Right lobe of liver (tissue), 6 donors: ENCODE data around the gene EXOSC7. TPM values are rescaled to one million over a fixed set of nuclear protein-coding genes. Genes with fewer than 3 reads are reported as not detected.

Source experiments
- ATAC-seq, 4 donors: fragments of 200-7000 bp; cut with Tn5 transposase; one replicate each; pipeline ENCODE4 v1.9.1; 2020; ENCODE audit warnings: mild to moderate bottlenecking in 4 of 4, moderate library complexity in 4 of 4
- DNase-seq, 3 donors: peaks; one replicate each; pipeline ENCODE4 v3.0.0-alpha.2; 2020
- H3K27ac ChIP-seq, 3 donors: fragments of 200-600 bp; one replicate each; pipeline ENCODE4 v1.8.0; 2022
- H3K27me3 ChIP-seq, 2 donors: fragments of 200-600 bp; one replicate each; pipeline ENCODE4 v1.8.0; 2022
- H3K36me3 ChIP-seq, 4 donors: fragments of 200-600 bp; sonication (generic) in 1 of 4; one replicate each; pipeline versions ENCODE4 v1.5.1 to v1.8.0; 2017 to 2022; ENCODE audit warnings: control low read depth in 1 of 4
- H3K4me1 ChIP-seq, 4 donors: fragments of 200-600 bp; sonication (generic) in 1 of 4; one replicate each; pipeline versions ENCODE4 v1.5.1 to v1.8.0; 2017 to 2022; ENCODE audit warnings: control low read depth in 1 of 4
- H3K4me3 ChIP-seq, 3 donors: fragments of 200-600 bp; one replicate each; pipeline ENCODE4 v1.8.0; 2022
- H3K9me3 ChIP-seq, 4 donors: fragments of 200-600 bp; sonication (generic) in 1 of 4; one replicate each; pipeline versions ENCODE4 v1.5.1 to v1.8.0; 2017 to 2022; ENCODE audit warnings: control low read depth in 1 of 4
- POLR2A ChIP-seq: fragments of 450-650 bp; IDR thresholded peaks from one replicate; pipeline ENCODE4 v1.6.1; 2017; ENCODE audit warnings: antibody characterized with exemption, mild to moderate bottlenecking
- WGBS: methylation state at CpG from one replicate; pipeline ENCODE4 v1.1.6; 2018; ENCODE audit warnings: low coverage, low lambda C conversion rate; ENCODE audit not compliant: insufficient coverage; ENCODE audit errors: missing lambda C conversion rate; 5-methylcytosine and 5-hydroxymethylcytosine counted together
- intact Hi-C, 2 donors: fragments of 100-400 bp; cut with DNase I; formaldehyde crosslinking; loops; one replicate each; pipeline versions ENCODE4 v1.11.2 to v1.14.1; 2022
- total RNA-seq, 6 experiments: library from RNA; depleted of rRNA in 2 of 6; stranded (reverse); fragments of >200 nt in 2 of 6; fragmentation: NEBNext Ultra II Directional in 3 of 6; extraction: Animal tissue kit (Norgen Biotek cat#: 25700) in 3 of 6; gene quantifications; one replicate each; pipeline versions ENCODE4 v1.1.0 to v1.2.4, GENCODE V29; 2016 to 2023
- TF ChIP-seq, protein P1 (sequence below), 4 donors: fragments of 200-600 bp in 3 of 4; fragments of 450-650 bp in 1 of 4; IDR thresholded peaks; one replicate each; pipeline versions ENCODE4 v1.5.1 to v1.8.0; 2016 to 2022; ENCODE audit warnings: antibody characterized with exemption in 4 of 4, mild to moderate bottlenecking in 2 of 4
- donor health status: DM: no; HTN: yes; CAD: no.
- donor health status: DM: no; HTN: no; CAD: no.
- donor health status: DM: no; HTN: no; CAD: no.
- donor health status: DM: no; HTN: yes; CAD: no.
- donor health status: DM: no; HTN: yes; CAD: no.

The EXOSC7 gene
- total RNA-seq, 6 experiments from 2014 or later, result 15.1 to 25.7 (median 15.9) TPM

DNA sequence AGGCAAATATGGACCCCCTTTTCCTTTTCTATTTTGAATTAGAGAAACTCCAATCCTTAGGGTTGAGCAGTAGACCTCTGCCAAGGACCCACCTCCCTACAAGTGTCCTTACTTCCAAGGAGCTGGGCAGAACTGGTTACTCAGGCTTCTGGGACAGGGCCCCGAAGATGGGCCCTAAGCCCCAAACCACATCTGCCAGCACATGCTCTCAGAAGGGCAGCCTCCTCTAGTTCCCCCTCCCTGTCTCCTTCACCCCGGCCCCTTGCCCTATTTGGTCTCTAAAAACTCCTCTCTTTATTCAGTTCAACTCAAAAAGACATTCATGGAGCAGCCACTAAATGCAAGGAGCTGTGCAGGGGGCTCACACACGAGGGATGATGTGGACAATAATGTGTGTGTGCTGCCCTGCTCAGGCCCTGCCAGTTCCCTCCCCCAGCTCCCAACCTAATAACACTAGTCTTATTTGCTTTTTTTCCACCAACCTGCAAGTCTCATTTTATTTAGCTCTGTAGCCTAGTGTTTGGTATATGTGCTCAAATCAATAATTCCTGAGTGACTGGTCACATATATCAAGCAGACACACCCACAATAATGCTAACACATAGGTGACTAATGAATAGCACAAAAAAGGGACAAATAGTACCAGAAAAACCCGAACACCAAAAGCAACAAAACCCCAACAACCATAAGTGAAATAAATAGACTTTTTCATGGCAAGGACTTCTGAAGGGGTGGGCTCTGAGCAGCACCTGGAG, 12.3 kb upstream of the EXOSC7 start:
- TF ChIP-seq, protein P1, sequence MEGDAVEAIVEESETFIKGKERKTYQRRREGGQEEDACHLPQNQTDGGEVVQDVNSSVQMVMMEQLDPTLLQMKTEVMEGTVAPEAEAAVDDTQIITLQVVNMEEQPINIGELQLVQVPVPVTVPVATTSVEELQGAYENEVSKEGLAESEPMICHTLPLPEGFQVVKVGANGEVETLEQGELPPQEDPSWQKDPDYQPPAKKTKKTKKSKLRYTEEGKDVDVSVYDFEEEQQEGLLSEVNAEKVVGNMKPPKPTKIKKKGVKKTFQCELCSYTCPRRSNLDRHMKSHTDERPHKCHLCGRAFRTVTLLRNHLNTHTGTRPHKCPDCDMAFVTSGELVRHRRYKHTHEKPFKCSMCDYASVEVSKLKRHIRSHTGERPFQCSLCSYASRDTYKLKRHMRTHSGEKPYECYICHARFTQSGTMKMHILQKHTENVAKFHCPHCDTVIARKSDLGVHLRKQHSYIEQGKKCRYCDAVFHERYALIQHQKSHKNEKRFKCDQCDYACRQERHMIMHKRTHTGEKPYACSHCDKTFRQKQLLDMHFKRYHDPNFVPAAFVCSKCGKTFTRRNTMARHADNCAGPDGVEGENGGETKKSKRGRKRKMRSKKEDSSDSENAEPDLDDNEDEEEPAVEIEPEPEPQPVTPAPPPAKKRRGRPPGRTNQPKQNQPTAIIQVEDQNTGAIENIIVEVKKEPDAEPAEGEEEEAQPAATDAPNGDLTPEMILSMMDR (IDR thresholded peaks at IDR 0.05), result no peak
- TF ChIP-seq POLR2A, result no peak
- Histone ChIP-seq H3K4me1 (no peaks in the 10 kb centered on the region), H3K27ac (no peak overlapping the region), H3K9me3 (no peaks in the 10 kb centered on the region), H3K4me3 (no peak overlapping the region), H3K27me3 (no peaks in the 10 kb centered on the region), H3K36me3 (peaks cover 0 to 5% (median 0%) of the 10 kb centered on the region in 4 donors)
- intact Hi-C loops, result no loop called here
- DNase-seq, result no peak
- ATAC-seq, result no peak
- WGBS, result 76% methylated on average over 3 of the region's 4 CpGs

DNA sequence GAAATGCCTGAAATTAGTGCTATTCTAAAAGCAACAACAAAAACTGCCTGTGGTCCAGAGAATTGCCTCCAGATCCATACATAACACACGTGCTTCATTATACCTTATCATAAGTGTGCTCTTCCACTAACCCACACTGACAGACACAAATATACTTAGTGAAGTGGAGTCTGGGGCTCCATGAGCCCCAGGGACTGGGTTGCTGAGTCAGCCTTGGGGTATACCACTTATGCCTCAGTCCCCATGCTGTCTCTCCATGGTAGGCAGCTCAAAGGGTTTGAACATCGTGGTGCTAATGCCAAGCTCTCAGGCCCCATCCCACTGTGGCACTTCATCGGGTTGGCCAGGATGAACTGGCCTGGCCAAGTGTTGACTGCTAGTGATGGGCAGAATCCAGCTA, 10.9 kb upstream of the EXOSC7 start:
- no peaks in the 10 kb centered on the region for H3K4me1 ChIP-seq
- intact Hi-C loops, result no loop called here

DNA sequence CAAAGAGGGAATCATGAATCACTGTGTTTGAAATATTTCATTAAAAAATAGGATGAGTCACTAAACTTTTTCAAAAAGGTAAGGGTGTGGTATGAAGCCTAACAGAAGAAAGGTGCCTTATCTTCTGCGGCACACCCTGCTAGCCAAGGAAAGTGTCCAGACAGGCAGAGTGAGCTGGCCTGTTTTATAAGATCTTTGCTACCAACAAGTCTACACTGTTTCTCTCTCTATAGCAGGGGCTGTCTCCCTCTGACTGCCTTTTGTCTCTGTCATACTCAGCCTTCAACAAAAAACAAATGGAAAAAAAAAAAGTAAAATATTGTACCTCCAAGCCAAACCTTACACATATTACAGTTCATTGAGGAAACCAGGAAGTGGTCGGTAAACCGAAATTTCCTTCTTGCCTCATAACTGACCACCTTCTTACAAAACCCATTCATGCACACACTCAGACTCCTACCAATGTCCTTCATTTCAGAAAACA, 9.2 kb upstream of the EXOSC7 start:
- ATAC-seq (no peak), DNase-seq (no peak)
- Histone ChIP-seq H3K4me1 (no peaks in the 10 kb centered on the region), H3K36me3 (no peaks in the 10 kb centered on the region), H3K4me3 (no peak overlapping the region), H3K9me3 (no peaks in the 10 kb centered on the region), H3K27me3 (no peaks in the 10 kb centered on the region), H3K27ac (no peak overlapping the region)
- WGBS, result 52% methylated on average over 3 of the region's 3 CpGs
- TF ChIP-seq, protein P1 (IDR thresholded peaks at IDR 0.05), result no peak
- no peak for TF ChIP-seq POLR2A
- intact Hi-C loops, result no loop called here

More for the DNA sequence above, 10.9 kb upstream of the EXOSC7 start:
- DNase-seq (no peak), ATAC-seq (no peak)
- H3K27me3 ChIP-seq, result no peaks in the 10 kb centered on the region
- no peak overlapping the region for H3K4me3 ChIP-seq
- H3K27ac ChIP-seq, result no peak overlapping the region
- no peaks in the 10 kb centered on the region for H3K36me3 ChIP-seq
- H3K9me3 ChIP-seq, result no peaks in the 10 kb centered on the region
- TF ChIP-seq, protein P1 (IDR thresholded peaks at IDR 0.05), result no peak
- TF ChIP-seq POLR2A, result no peak
- WGBS, result 80% methylated on average over 1 of the region's 3 CpGs

DNA sequence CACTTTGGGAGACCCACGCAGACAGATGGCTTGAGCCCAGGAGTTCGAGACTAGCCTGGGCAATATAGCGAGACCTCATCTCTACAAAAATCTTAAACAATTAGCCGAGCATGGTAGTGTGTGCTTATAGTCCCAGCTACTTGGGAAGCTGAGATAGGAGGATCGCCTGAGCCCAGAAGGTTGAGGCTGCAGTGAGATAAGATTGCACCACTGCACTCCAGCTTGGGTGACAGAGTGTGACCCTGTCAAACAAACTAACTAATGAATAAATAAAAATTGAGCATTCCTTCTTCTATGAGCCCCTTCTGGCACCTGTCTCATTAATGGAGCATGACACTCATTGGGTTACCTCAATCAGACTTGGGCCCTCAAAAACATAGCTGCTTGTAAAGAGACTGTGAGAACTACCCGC, 7.6 kb upstream of the EXOSC7 start:
- H3K4me3 ChIP-seq, result no peak overlapping the region
- no peak for DNase-seq
- no peaks in the 10 kb centered on the region for H3K4me1 ChIP-seq
- no peak for ATAC-seq
- H3K27me3 ChIP-seq, result no peaks in the 10 kb centered on the region
- H3K36me3 ChIP-seq, result no peaks in the 10 kb centered on the region
- intact Hi-C loops, result no loop called here
- no peak for TF ChIP-seq POLR2A
- TF ChIP-seq, protein P1 (IDR thresholded peaks at IDR 0.05), result no peak
- H3K9me3 ChIP-seq, result no peaks in the 10 kb centered on the region
- H3K27ac ChIP-seq, result no peak overlapping the region
- WGBS, result 90% methylated on average over 5 of the region's 6 CpGs
